Calu3 (cell line): Measurements from ENCODE around the gene RTN4RL1. TPM values are rescaled to one million over a fixed set of nuclear protein-coding genes. Genes with fewer than 3 reads are reported as not detected.

Source experiments
- BruUV-seq: library from RNA; stranded (reverse); fragments of 400-500 nt; replicated peaks from 2 replicates; lab custom pipeline; 2021; lab: Mats Ljungman, UMichigan
- CTCF ChIA-PET: fragments of 300-600 bp; sonication (Branson Sonifier 250); formaldehyde crosslinking; loops from one replicate; lab custom pipeline; 2022; ENCODE audit warnings: antibody characterized with exemption; lab: Charles Lee
- DNase-seq: peaks from one replicate; pipeline ENCODE4 v3.0.0; 2022
- H3K27ac Mint-ChIP-seq: one replicate; pipeline ENCODE4 v1.8.0; 2022; ENCODE audit warnings: mixed read lengths; ENCODE audit not compliant: unreplicated experiment
- H3K27me3 Mint-ChIP-seq: one replicate; pipeline ENCODE4 v1.8.0; 2022; ENCODE audit warnings: mixed read lengths; ENCODE audit not compliant: unreplicated experiment
- H3K36me3 Mint-ChIP-seq: one replicate; pipeline ENCODE4 v1.8.0; 2022; ENCODE audit warnings: mild to moderate bottlenecking, moderate library complexity, mixed read lengths; ENCODE audit not compliant: insufficient read depth, unreplicated experiment
- H3K4me1 Mint-ChIP-seq: one replicate; pipeline ENCODE4 v1.8.0; 2022; ENCODE audit warnings: mild to moderate bottlenecking, low read depth, mixed read lengths; ENCODE audit not compliant: unreplicated experiment
- H3K4me3 Mint-ChIP-seq: one replicate; pipeline ENCODE4 v1.8.0; 2022; ENCODE audit warnings: mild to moderate bottlenecking, low read depth, moderate library complexity, mixed read lengths; ENCODE audit not compliant: unreplicated experiment
- H3K9me3 Mint-ChIP-seq: one replicate; pipeline ENCODE4 v1.8.0; 2022; ENCODE audit warnings: low read depth, mixed read lengths; ENCODE audit not compliant: unreplicated experiment
- intact Hi-C: fragments of 100-400 bp; cut with micrococcal nuclease; formaldehyde crosslinking; loops from one replicate; pipeline ENCODE4 v1.10.0; 2022; ENCODE audit not compliant: unreplicated experiment
- total RNA-seq: library from RNA; stranded (reverse); gene quantifications from 2 replicates; pipeline ENCODE4 v1.2.3, GENCODE V29; 2022
- TF ChIP-seq, protein P1 (sequence below): fragments of 200-600 bp; IDR thresholded peaks from one replicate; pipeline ENCODE4 v1.8.0; 2022; ENCODE audit warnings: antibody characterized with exemption; ENCODE audit not compliant: unreplicated experiment

Gene RTN4RL1
- total RNA-seq, 1 experiment from 2014 or later: not detected

DNA sequence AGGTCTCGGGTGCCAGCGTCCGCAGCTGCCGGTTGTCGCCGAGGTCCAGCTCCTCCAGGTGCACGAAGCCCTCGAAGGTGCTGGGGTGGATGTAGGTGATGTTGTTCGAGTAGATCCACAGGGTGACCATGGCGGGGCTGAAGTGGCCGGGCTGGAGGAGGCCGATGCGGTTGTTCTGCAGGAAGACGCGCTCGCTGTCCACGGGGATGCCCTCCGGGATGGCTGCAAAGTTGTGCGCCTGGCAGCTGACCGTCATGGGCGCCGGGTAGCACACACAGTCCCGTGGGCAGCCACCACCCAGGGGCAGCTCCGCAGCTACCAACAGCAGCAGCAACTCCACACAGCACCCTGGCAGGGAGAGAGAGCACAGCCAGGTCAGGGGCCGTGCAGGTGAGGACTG is 87.7 kb downstream of the RTN4RL1 start:
- H3K9me3 Mint-ChIP-seq: no peaks in the 10 kb centered on the region
- no peak overlapping the region for H3K4me3 Mint-ChIP-seq
- peaks cover 46% of the 10 kb centered on the region for H3K27me3 Mint-ChIP-seq
- no peaks in the 10 kb centered on the region for H3K36me3 Mint-ChIP-seq
- H3K4me1 Mint-ChIP-seq: no peaks in the 10 kb centered on the region
- CTCF ChIA-PET: no interaction called here
- no TSS peak for BruUV-seq
- DNase-seq: no peak
- no peak overlapping the region for H3K27ac Mint-ChIP-seq
- TF ChIP-seq, protein P1, sequence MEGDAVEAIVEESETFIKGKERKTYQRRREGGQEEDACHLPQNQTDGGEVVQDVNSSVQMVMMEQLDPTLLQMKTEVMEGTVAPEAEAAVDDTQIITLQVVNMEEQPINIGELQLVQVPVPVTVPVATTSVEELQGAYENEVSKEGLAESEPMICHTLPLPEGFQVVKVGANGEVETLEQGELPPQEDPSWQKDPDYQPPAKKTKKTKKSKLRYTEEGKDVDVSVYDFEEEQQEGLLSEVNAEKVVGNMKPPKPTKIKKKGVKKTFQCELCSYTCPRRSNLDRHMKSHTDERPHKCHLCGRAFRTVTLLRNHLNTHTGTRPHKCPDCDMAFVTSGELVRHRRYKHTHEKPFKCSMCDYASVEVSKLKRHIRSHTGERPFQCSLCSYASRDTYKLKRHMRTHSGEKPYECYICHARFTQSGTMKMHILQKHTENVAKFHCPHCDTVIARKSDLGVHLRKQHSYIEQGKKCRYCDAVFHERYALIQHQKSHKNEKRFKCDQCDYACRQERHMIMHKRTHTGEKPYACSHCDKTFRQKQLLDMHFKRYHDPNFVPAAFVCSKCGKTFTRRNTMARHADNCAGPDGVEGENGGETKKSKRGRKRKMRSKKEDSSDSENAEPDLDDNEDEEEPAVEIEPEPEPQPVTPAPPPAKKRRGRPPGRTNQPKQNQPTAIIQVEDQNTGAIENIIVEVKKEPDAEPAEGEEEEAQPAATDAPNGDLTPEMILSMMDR: no peak
- intact Hi-C loops: no loop called here

DNA sequence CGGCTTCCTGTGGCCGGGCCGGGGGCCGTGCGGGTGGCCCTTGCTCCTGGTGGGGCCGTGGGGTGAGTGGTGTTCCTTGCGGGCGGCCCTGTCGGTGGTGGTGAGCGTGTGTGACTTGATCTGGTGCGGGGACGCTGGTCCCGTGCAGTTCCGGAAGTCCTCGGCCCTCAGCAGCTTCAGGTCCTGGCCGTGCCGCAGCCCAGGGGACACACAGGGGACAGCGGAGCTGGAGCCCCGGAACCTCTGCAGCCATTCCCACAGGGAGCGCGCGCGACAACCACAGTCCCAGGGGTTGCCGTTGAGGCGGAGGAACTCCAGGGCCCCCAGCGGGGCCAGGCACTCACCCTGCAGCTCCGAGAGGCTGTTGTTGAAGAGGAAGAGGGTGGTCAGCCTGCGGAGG is 88.4 kb downstream of the RTN4RL1 start:
- Mint-ChIP-seq H3K36me3 (no peaks in the 10 kb centered on the region), H3K27ac (no peak overlapping the region), H3K4me3 (no peak overlapping the region), H3K27me3 (peaks cover 53% of the 10 kb centered on the region), H3K9me3 (no peaks in the 10 kb centered on the region), H3K4me1 (no peaks in the 10 kb centered on the region)
- CTCF ChIA-PET: no interaction called here
- TF ChIP-seq, protein P1: no peak
- BruUV-seq: no TSS peak
- intact Hi-C loops: no loop called here
- no peak for DNase-seq

DNA sequence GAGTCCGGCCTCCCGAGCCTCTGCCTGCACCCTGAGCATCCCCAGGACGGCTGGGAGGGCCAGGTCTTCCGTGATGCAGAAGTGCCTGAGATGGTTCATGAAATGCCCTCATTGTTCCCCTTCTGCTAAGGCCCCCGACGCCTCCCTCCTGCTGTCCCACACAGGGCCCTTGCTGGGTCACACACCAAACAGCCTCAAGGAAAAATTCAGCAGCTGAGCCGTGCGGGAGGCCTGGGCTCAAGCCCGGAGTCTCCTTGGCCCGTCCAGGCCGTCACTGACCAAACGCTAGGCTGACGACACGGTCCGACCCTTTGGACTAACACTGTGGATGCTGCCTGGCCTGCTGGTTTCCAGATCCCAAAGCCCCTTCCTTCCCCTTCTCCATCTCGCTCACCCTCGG is 90.2 kb downstream of the RTN4RL1 start:
- Mint-ChIP-seq H3K36me3 (no peaks in the 10 kb centered on the region), H3K4me1 (no peaks in the 10 kb centered on the region), H3K27me3 (peaks cover 59% of the 10 kb centered on the region), H3K4me3 (no peak overlapping the region), H3K9me3 (no peaks in the 10 kb centered on the region), H3K27ac (no peak overlapping the region)
- intact Hi-C loops: no loop called here
- no TSS peak for BruUV-seq
- CTCF ChIA-PET: no interaction called here
- DNase-seq: no peak
- TF ChIP-seq, protein P1: no peak

DNA sequence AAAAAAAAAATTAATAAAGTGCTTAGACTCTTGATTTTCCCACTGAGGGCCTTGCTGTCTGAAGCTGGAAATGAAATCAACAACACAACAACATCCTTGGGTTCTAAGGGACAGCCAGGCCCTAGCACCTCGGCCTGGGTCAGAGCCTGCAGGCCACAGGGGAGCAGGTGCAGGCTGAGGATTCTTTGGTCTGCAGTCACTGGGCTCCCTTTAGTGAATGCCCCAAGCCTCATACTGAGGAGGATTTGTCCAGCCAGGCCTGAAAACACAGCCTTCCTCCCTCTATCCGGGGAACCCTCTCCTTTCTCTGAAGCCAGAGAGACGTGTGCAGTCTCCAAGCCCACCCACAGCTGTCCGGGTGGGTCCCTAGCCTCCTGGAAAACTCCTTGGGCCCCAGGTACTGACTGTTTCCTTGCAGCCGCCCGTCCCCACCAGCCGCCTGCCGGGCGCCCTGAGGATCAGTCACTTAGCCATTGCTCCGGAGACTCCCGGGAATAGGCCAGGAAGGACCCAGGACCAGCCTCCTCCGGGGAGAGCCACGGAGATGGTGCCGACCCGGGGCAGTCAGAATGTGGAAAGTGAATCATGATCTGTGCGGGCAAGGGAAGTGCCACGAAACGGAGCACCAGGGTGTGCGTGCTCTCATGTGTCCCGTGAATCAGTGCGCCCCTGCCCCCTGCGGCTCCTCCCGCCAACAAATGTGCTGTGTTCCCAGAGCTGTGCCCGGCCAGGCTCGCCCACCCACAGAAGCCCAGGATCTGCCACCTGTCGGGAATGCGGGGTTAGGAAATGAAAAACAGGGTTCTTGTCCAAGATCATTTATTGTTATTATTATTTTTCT is 91.0 kb downstream of the RTN4RL1 start:
- H3K27ac Mint-ChIP-seq: no peak overlapping the region
- CTCF ChIA-PET: no interaction called here
- H3K4me3 Mint-ChIP-seq: no peak overlapping the region
- intact Hi-C loops: no loop called here
- H3K36me3 Mint-ChIP-seq: no peaks in the 10 kb centered on the region
- H3K4me1 Mint-ChIP-seq: no peaks in the 10 kb centered on the region
- TF ChIP-seq, protein P1: no peak
- BruUV-seq: no TSS peak
- H3K9me3 Mint-ChIP-seq: no peaks in the 10 kb centered on the region
- H3K27me3 Mint-ChIP-seq: peaks cover 67% of the 10 kb centered on the region
- no peak for DNase-seq
